NCI-H460 (cell line): ENCODE data around the gene NEURL1. TPM values are rescaled to one million over a fixed set of nuclear protein-coding genes. Genes with fewer than 3 reads are reported as not detected.

ENCODE experiments used
- DNase-seq: peaks from one replicate; pipeline ENCODE4 v3.0.0-alpha.2; 2016; ENCODE audit warnings: low read depth; ENCODE audit errors: extremely low read depth
- total RNA-seq: library from RNA; depleted of rRNA; stranded (reverse); fragments of >200 nt; shearing (Covaris generic); gene quantifications from 2 replicates; pipeline ENCODE4 v1.2.3, GENCODE V29; 2014

The NEURL1 gene
- total RNA-seq, 1 experiment from 2014 or later: not detected

DNA sequence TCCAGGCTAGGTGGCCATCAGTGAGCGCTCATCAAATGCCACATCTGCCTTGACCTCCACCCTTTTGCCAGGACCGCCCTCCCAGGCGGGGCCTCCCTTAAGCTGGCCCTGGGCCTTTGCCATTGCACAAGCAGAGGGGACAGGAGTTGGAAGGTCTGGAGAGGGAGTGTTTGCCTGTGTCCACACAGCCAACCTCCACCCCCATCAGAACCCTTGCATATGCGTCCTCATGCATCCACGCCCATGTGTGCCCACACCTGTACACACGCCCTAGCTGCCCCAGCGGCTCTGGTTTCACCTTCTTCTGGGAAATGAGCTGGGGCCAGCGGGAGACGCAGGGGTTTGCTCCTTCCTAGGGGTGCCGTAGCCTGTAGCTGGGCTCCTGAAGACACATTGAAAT, 64.0 kb downstream of the NEURL1 start:
- no peak for DNase-seq

- DNase-seq: no peak
Observed at GRCh38 chr10:103558911-103559310, 65.4 kb downstream of the NEURL1 start.

GRCh38 chr10:103559776-103560175, 66.3 kb downstream of the NEURL1 start:
- DNase-seq: no peak

GRCh38 chr10:103560886-103561285, 67.4 kb downstream of the NEURL1 start:
- DNase-seq: no peak

GRCh38 chr10:103562383-103562782, 68.9 kb downstream of the NEURL1 start:
- no peak for DNase-seq

DNA sequence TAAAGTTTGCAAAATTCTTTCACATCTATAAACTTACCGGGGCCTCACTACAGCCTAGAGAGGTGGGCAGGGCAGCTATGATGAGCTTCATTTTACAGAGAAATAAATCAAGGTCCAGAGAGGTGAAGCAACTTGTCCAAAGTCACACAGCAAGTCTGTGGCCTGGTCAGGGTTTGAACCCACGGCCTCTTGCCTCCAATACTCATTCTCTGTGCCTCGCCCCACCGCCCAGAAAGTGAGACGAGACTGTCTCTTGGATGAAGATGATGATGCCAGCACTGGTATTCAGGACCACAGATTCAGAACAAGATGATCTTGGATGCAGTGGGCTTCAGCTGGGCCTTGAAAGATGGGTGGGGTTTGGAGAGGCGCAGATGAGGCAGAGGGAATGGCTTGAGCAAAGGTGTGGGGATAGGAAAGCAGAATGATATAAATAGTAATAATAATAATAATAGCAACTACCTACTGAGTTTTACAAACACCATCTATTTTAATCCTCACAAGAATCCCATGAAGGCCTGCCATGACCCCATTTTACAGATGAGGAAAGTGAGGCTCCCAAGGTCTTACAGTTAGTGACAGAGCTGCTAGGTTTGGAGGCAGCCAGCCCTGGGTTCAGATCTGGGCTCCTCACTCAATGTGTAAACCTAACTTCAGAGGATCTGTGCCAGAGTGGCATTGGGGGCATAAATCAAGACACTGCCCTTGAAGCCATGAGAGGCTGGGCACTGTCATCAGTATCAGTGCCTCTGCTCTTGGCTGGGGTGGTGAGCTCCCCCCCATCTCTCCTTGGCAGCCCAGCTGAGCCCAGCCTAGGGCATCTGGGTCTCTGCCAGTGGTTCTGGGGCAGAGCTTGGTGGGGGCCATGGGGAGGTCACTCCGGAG, 70.0 kb downstream of the NEURL1 start:
- no peak for DNase-seq

GRCh38 chr10:103564116-103564501, 70.6 kb downstream of the NEURL1 start:
- DNase-seq: no peak

GRCh38 chr10:103564776-103565520, 71.4 kb downstream of the NEURL1 start:
- DNase-seq: peak; percentile 24

- DNase-seq: no peak
Observed at GRCh38 chr10:103566536-103566935, 73.0 kb downstream of the NEURL1 start.

- no peak for DNase-seq
Observed at GRCh38 chr10:103568505-103568904, 75.0 kb downstream of the NEURL1 start.

DNA sequence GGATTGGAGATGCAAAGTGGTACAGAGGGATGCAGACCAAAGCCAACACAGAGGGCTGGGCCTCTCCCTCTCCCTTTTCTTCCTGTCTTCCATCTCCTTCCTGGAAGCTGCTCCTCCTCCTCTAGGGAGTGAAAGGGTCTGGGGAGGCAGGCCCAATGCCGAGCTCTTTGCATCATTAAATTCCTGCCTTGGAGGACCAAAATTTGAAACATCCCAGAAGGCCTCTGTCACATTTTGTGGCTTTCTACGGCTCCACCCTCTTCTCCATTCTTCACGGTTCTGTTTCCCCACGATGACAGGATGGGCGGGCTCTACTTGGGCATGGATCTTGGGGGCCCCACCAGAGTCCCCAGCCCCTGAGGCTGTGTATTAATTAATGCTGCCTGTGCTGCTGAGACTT, 76.4 kb downstream of the NEURL1 start:
- DNase-seq: no peak

DNA sequence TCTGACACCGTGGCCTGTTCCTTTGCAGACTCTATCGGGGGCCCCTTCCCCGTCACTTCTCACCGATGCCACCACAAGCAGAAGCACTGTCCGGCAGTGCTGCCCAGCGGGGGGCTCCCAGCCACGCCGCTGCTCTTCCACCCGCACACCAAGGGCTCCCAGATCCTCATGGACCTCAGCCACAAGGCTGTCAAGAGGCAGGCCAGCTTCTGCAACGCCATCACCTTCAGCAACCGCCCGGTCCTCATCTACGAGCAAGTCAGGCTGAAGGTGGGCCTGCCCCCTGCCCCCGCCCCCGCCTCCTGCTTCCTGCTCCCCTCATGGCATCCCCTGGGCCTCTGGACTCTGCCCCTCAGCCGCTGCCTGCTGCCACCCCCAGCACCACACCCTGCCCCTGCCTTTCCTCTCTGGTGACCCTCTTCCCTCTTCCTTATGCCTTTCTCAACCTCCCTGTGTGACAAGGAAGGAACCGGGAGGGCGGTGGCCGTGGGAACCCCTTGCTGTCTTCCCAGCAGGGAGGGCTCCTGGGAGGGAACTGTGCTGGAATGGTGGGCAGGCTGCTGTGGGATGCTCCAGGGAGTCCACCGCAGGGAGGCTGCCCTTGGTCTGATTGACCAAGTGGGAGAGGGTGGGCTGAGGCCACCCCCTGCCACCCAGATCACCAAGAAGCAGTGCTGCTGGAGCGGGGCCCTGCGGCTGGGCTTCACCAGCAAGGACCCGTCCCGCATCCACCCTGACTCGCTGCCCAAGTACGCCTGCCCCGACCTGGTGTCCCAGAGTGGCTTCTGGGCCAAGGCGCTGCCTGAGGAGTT, 77.5 kb downstream of the NEURL1 start:
- DNase-seq: no peak

- no peak for DNase-seq
Observed at GRCh38 chr10:103571656-103571975, 78.1 kb downstream of the NEURL1 start.

DNA sequence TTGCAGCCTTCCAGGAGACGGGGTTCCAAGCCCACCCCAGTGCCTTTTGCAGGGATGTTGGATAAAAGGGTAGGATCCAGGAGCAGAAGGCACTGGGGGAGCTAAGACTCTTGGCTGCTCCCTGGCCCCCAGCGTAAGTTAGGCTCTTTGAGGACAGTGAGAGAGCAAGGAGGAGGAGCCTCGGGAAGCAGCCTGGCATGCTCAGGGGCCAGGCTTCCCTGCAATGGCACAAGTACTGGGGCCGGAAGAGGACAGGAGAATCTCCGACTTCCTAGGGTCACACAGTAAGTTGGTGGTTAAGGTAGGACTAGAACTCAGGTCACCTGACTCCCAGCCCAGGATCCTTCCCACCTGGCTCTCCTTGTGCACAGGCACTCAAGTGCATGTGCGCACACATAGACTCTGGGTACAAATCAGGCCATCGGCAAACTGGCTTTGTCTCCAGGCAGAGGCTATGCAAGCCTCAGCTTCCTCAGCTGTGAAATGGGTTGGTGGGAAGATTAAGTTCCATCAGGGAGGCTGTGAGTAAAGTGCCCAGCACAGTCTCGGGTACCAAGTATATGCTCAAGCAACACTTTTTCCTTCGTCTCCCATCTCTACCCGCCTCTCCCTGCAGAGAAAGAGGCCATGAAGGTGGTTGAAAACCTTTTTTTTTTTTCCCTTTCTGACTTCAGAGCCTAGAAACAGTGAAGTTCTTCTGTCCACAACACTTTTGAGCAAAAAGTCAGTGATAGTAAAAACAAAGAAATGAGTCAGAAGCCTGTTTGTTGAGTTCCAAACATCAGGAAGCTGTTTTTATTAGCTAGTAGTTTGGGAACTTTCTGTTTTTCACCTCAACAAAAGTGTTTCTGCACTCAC, 79.1 kb downstream of the NEURL1 start:
- no peak for DNase-seq

GRCh38 chr10:103573205-103573487, 79.6 kb downstream of the NEURL1 start:
- no peak for DNase-seq

- no peak for DNase-seq
Observed at GRCh38 chr10:103574097-103575061, 80.9 kb downstream of the NEURL1 start.

DNA sequence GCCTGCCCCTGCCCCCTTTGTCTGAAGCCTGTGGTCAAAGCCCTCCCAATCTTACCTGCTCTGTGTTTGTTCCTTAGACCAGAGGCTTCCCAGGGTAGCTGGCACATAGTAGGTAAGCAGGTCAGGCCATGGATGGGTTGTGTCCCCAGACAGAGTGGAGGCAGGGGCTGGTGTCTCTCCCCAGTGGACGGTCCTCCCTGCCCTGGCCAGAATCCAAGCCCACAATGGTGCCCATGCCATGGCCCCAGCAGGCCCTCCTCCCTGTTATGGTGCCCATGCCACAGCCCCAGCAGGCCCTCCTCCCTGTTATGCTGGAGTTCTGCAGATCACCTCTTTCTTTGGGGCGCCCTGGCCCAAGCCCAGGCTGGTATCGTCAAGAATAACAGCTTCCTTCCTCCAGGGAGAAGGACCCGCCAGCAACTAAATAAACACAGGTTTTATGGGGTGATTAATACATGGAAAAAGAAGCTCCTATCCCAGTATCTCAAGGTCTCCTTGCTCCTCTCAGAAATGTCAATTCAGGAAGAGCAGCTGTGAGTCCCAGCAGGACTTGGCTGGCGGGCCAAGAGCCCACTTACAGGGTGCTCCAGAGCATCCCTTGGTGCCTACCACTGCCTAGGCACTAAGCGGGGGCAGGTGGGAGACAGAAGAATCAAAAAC, 82.0 kb downstream of the NEURL1 start:
- no peak for DNase-seq

GRCh38 chr10:103576076-103576471, 82.6 kb downstream of the NEURL1 start:
- no peak for DNase-seq

- DNase-seq: no peak
Observed at GRCh38 chr10:103576862-103577261, 83.4 kb downstream of the NEURL1 start.
